ENCODE results near the gene ACTRT2.
A peak's percentile ranks its signal among the peaks of the same experiment; 100 is the strongest.

The ACTRT2 gene

GRCh38 chr1:3066826-3067225, 45.6 kb downstream of the ACTRT2 start:
- Mint-ChIP-seq H3K36me3 (no peaks in the 10 kb centered on the region), H3K4me1 (ENCODE audit: low read depth) (peaks cover 2% of the 10 kb centered on the region), H3K4me3 (no peak overlapping the region), H3K27me3 (peaks cover 3% of the 10 kb centered on the region), H3K27ac (no peak overlapping the region), H3K9me3 (ENCODE audit: low read depth) (no peaks in the 10 kb centered on the region)

- Mint-ChIP-seq H3K4me3 (no peak overlapping the region), H3K27ac (no peak overlapping the region), H3K36me3 (no peaks in the 10 kb centered on the region), H3K27me3 (peaks cover 4% of the 10 kb centered on the region), H3K9me3 (ENCODE audit: low read depth) (no peaks in the 10 kb centered on the region), H3K4me1 (ENCODE audit: low read depth) (peaks cover 2% of the 10 kb centered on the region)
These were observed 46.0 kb downstream of the ACTRT2 start for GRCh38 chr1:3067301-3067670.

- H3K4me3 Mint-ChIP-seq: no peak overlapping the region
These were observed 46.6 kb downstream of the ACTRT2 start for GRCh38 chr1:3067671-3068563.

GRCh38 chr1:3068564-3069431, 47.5 kb downstream of the ACTRT2 start, which contains the start of gene PRDM16:
TSS of gene PRDM16 (plus strand) at chr1:3069203. CDS start at chr1:3069260, 57 bp downstream.
- H3K4me3 Mint-ChIP-seq: peak within 1 kb of the TSS; percentile 91
- H3K36me3 Mint-ChIP-seq: no peaks in the 10 kb centered on the region
- peaks cover 5% of the 10 kb centered on the region for H3K27me3 Mint-ChIP-seq

More at GRCh38 chr1:3067671-3068563, 46.6 kb downstream of the ACTRT2 start:
- no peaks in the 10 kb centered on the region for H3K36me3 Mint-ChIP-seq
- H3K4me1 Mint-ChIP-seq (ENCODE audit: low read depth): peaks cover 2% of the 10 kb centered on the region
- H3K9me3 Mint-ChIP-seq (ENCODE audit: low read depth): no peaks in the 10 kb centered on the region
- H3K27ac Mint-ChIP-seq: no peak overlapping the region
- peaks cover 5% of the 10 kb centered on the region for H3K27me3 Mint-ChIP-seq

GRCh38 chr1:3069491-3070308, 48.4 kb downstream of the ACTRT2 start:
- Mint-ChIP-seq H3K4me1 (ENCODE audit: low read depth) (peaks cover 2% of the 10 kb centered on the region), H3K27ac (no peak overlapping the region), H3K27me3 (peaks cover 5% of the 10 kb centered on the region), H3K9me3 (ENCODE audit: low read depth) (no peaks in the 10 kb centered on the region), H3K36me3 (no peaks in the 10 kb centered on the region), H3K4me3 (peak overlapping the region; percentile 65)

More at GRCh38 chr1:3068564-3069431, 47.5 kb downstream of the ACTRT2 start, which contains the start of gene PRDM16:
- H3K9me3 Mint-ChIP-seq (ENCODE audit: low read depth): no peaks in the 10 kb centered on the region
- H3K27ac Mint-ChIP-seq: no peak within 1 kb of the TSS
- H3K4me1 Mint-ChIP-seq (ENCODE audit: low read depth): peaks cover 2% of the 10 kb centered on the region

- no peaks in the 10 kb centered on the region for H3K9me3 Mint-ChIP-seq (ENCODE audit: low read depth)
- H3K36me3 Mint-ChIP-seq: no peaks in the 10 kb centered on the region
- H3K4me3 Mint-ChIP-seq: no peak overlapping the region
- no peak overlapping the region for H3K27ac Mint-ChIP-seq
- H3K27me3 Mint-ChIP-seq: peaks cover 7% of the 10 kb centered on the region
- H3K4me1 Mint-ChIP-seq (ENCODE audit: low read depth): peaks cover 2% of the 10 kb centered on the region
These were observed 49.0 kb downstream of the ACTRT2 start for GRCh38 chr1:3070309-3070643.

GRCh38 chr1:3070644-3071564, 49.6 kb downstream of the ACTRT2 start:
- Mint-ChIP-seq H3K27me3 (peaks cover 7% of the 10 kb centered on the region), H3K4me3 (peak overlapping the region; percentile 30), H3K27ac (no peak overlapping the region), H3K4me1 (ENCODE audit: low read depth) (peaks cover 2% of the 10 kb centered on the region), H3K36me3 (no peaks in the 10 kb centered on the region), H3K9me3 (ENCODE audit: low read depth) (no peaks in the 10 kb centered on the region)

GRCh38 chr1:3071565-3072390, 50.5 kb downstream of the ACTRT2 start:
- no peaks in the 10 kb centered on the region for H3K36me3 Mint-ChIP-seq
- peak overlapping the region; percentile 30 for H3K4me3 Mint-ChIP-seq
- no peaks in the 10 kb centered on the region for H3K9me3 Mint-ChIP-seq (ENCODE audit: low read depth)
- no peak overlapping the region for H3K27ac Mint-ChIP-seq
- peaks cover 7% of the 10 kb centered on the region for H3K27me3 Mint-ChIP-seq
- H3K4me1 Mint-ChIP-seq (ENCODE audit: low read depth): peaks cover 2% of the 10 kb centered on the region

Measured in activated naive CD8-positive, alpha-beta T cell (primary cell).